Memory B cell (primary cell): ENCODE measurements around the gene LRRFIP1.
"Not testable (repeated sequence)": the region's sequence is repeated elsewhere in the genome, so short reads cannot be mapped to it uniquely, and the experiment has no call there.

Experiments used
- ATAC-seq: fragments of 150-1000 bp; cut with Tn5 transposase; 2 replicates; pipeline ENCODE4 v1.10.0; 2021; ENCODE audit warnings: low read depth, mild to moderate bottlenecking, moderate library complexity
- DNase-seq, 2 donors: peaks; one replicate each; pipeline ENCODE4 v3.0.0; 2022; ENCODE audit warnings: low spot score in 2 of 2
- H3K27ac Mint-ChIP-seq: one replicate; pipeline ENCODE4 v1.8.0; 2022; ENCODE audit warnings: mild to moderate bottlenecking, moderate library complexity, mixed read lengths
- H3K27me3 Mint-ChIP-seq: one replicate; pipeline ENCODE4 v1.8.0; 2022; ENCODE audit warnings: mixed read lengths
- H3K36me3 Mint-ChIP-seq: one replicate; pipeline ENCODE4 v1.8.0; 2022; ENCODE audit warnings: mild to moderate bottlenecking, mixed read lengths
- H3K4me1 Mint-ChIP-seq: one replicate; pipeline ENCODE4 v1.8.0; 2022; ENCODE audit warnings: mixed read lengths
- H3K4me3 Mint-ChIP-seq: one replicate; pipeline ENCODE4 v1.8.0; 2022; ENCODE audit warnings: mild to moderate bottlenecking, moderate library complexity, mixed read lengths
- H3K9me3 Mint-ChIP-seq: one replicate; pipeline ENCODE4 v1.8.0; 2022; ENCODE audit warnings: mixed read lengths

Gene LRRFIP1

DNA sequence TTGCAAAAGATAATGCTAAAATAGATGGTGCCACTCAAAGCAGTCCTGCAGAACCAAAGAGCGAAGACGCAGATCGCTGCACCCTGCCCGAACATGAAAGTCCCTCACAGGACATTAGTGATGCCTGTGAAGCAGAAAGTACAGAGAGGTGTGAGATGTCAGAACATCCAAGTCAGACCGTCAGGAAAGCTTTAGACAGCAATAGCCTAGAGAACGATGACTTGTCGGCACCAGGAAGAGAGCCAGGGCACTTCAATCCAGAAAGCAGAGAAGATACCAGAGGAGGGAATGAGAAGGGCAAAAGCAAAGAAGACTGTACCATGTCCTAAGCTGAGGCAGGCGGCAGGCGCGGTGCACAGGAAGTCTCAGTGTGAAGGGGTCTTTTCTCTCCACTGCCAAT lies 136.4 kb downstream of the LRRFIP1 start:
- DNase-seq (no peak), ATAC-seq (no peak)
- no peak overlapping the region for H3K4me3 Mint-ChIP-seq
- H3K9me3 Mint-ChIP-seq, result no peaks in the 10 kb centered on the region
- no peak overlapping the region for H3K27ac Mint-ChIP-seq
- H3K36me3 Mint-ChIP-seq, result peaks cover 28% of the 10 kb centered on the region
- peaks cover 3% of the 10 kb centered on the region for H3K4me1 Mint-ChIP-seq
- H3K27me3 Mint-ChIP-seq, result no peaks in the 10 kb centered on the region

DNA sequence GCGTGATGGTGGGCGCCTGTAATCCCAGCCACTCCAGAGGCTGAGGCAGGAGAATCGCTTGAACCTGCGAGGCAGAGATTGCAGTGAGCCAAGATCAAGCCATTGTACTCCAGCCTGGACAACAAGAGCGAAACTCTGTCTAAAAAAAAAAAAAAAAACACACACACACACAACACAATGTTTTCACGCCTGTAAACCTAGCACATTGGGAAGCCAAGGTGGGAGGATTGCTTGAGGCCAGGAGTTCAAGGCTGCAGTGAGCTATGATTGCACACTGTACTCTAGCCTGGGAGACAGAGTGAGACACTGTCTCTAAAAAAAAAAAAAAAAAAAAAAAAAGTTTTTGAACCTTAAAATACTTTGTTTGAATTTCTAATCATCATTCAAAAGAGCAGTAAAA lies 137.7 kb downstream of the LRRFIP1 start:
- not testable (repeated sequence) for ATAC-seq

DNA sequence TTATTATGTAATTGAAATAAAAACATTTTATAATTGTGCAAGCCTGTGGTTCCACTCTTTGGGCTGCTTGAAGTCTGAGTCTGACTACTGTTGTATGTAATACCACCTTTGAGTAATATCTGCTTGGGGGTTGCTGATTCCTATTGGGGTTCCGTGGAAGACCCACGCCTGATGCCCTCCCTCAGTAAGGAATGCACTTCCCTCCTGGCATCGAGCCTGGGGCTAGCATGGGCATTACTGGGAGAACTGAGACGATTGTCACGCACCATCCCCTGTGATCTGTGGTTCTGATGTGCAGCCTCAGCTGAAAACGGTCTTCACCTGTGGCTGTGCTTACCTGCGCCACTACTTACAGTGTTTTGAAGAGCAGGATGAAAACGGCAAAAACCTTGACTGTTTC lies 138.5 kb downstream of the LRRFIP1 start:
- Mint-ChIP-seq H3K4me3 (no peak overlapping the region), H3K27me3 (no peaks in the 10 kb centered on the region), H3K9me3 (no peaks in the 10 kb centered on the region), H3K27ac (no peak overlapping the region), H3K36me3 (peaks cover 28% of the 10 kb centered on the region), H3K4me1 (peaks cover 3% of the 10 kb centered on the region)
- ATAC-seq, result no peak
- no peak for DNase-seq

More for the DNA sequence above, 137.7 kb downstream of the LRRFIP1 start:
- H3K27ac Mint-ChIP-seq, H3K9me3 Mint-ChIP-seq, H3K4me1 Mint-ChIP-seq, DNase-seq, H3K27me3 Mint-ChIP-seq, H3K4me3 Mint-ChIP-seq: not testable (repeated sequence)
- peaks cover 27% of the 10 kb centered on the region for H3K36me3 Mint-ChIP-seq

DNA sequence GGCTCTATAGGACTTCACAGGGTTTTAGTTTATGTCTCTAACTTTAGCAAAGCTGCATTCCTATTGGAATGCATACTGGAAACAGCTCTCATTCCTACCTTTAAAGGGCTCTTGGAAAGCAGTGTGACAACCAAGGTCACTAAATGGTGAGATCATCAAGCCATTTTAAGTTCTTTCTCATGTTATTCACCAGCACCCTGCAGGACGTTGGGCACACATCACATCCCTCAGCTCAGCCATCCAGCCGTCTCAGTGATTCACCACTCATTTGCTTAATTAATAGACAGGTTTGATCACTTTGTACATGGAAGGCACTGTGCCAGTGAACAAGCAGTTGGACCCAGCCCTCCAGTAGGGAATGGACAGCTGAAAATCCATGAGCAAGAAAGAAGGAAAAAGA lies 139.0 kb downstream of the LRRFIP1 start:
- H3K36me3 Mint-ChIP-seq, result peaks cover 29% of the 10 kb centered on the region
- no peaks in the 10 kb centered on the region for H3K9me3 Mint-ChIP-seq
- H3K4me1 Mint-ChIP-seq, result peaks cover 3% of the 10 kb centered on the region
- H3K27ac Mint-ChIP-seq, result no peak overlapping the region
- ATAC-seq (no peak), DNase-seq (no peak)
- H3K27me3 Mint-ChIP-seq, result no peaks in the 10 kb centered on the region
- no peak overlapping the region for H3K4me3 Mint-ChIP-seq

DNA sequence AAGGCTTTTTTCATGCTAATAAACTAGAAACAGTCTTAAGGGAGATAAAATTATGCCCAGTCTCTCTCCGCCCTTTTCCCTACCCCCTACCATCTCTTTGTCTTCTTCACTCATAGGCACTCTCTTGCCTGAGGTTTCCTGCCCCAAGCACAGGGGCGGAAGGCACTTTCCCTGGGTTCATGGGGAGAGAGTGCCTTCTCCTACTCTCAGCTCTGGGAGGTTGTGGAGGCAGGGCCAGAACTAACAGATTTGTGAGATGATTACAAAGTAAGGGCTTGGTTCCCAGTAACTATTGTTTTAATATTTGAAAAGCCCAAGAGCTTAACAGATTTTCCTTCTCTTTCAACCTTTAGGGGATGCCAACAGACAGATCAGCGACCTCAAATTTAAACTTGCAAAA lies 145.1 kb downstream of the LRRFIP1 start:
- Mint-ChIP-seq H3K27me3 (no peaks in the 10 kb centered on the region), H3K9me3 (no peaks in the 10 kb centered on the region), H3K4me3 (no peak overlapping the region), H3K36me3 (peaks cover 36% of the 10 kb centered on the region), H3K27ac (no peak overlapping the region), H3K4me1 (no peaks in the 10 kb centered on the region)
- no peak for ATAC-seq
- no peak for DNase-seq

DNA sequence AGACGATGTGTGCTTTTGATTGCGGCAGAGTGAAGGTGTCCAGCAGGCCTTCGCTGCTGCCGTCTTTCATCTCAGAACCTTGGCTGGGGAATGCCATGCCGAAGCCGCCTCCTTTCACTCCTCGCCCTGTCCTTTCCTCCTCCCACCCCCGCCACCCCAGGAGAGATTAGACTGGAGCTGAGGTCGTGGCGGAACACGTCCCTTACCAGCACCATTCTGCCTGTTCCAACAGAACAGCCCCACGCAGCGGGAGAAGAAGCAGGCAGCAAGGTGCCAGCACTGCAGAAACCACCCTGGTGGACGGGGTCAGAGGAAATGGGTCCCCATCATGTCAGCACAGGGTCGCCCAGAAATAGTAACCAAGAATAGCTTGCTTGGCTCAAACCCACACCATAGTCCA lies 146.4 kb downstream of the LRRFIP1 start:
- ATAC-seq (no peak), DNase-seq (no peak)
- no peaks in the 10 kb centered on the region for H3K4me1 Mint-ChIP-seq
- H3K27me3 Mint-ChIP-seq, result no peaks in the 10 kb centered on the region
- H3K9me3 Mint-ChIP-seq, result no peaks in the 10 kb centered on the region
- no peak overlapping the region for H3K4me3 Mint-ChIP-seq
- H3K36me3 Mint-ChIP-seq, result peaks cover 42% of the 10 kb centered on the region
- H3K27ac Mint-ChIP-seq, result no peak overlapping the region

DNA sequence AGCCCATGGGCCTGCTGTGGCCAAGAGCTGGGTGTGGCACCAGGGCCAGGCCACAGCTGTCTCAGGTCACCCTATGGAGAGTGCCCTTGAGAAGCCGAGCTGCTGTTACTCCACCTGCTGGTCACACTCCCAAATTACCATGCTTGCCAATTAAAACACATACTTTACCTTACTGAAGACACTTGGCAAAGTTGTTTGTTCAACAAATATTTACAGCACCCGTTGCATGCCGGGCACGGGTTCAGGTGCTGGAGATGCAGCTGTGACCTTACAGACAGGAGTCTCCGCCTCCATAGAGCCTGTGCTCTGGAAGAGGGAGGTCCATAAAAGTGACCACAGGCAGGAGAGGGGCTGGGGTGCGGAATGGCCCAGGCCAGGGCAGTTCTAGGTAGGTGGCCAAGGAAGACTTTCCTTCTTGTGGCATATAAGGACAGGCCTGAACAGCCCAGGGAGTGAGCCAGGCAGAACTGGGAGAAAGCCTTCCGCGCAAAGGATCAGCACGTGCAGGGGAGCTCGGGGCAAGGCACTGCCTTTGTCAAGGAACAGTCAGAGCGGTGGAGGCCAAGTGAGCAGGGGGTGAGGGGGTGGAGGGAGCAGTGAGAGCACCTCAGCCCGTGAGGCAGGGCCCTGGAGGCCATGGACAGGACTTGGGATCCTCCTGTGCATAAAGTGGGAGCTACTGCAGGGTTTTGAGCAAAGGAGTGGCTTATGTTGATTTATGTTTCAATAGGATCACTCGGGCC lies 147.6 kb downstream of the LRRFIP1 start:
- ATAC-seq (peak; percentile 53), DNase-seq (peak; percentile 32 to 35)
- H3K27ac Mint-ChIP-seq, result no peak overlapping the region
- H3K4me1 Mint-ChIP-seq, result no peaks in the 10 kb centered on the region
- H3K4me3 Mint-ChIP-seq, result no peak overlapping the region
- no peaks in the 10 kb centered on the region for H3K9me3 Mint-ChIP-seq
- no peaks in the 10 kb centered on the region for H3K27me3 Mint-ChIP-seq
- peaks cover 47% of the 10 kb centered on the region for H3K36me3 Mint-ChIP-seq

DNA sequence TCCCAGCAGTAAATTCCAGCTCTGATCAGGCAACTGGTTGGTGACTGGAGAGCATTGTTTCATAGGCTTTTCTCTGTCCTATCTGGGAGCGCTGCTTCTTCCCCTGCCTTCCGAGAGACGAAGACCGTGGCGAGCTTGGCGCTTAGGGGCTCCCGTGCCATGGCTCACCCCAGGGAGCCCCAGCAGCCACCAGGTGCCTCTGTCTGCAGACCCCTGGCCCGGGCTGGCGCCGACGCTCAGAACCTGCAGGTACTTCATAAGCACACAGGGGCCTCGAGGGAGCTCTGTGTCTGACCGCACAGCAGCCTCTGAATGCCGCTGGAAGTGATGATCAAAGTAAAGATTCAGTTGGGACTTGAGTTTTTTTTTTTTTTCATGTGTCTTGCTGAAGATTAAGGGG lies 152.1 kb downstream of the LRRFIP1 start:
- no peaks in the 10 kb centered on the region for H3K4me1 Mint-ChIP-seq
- peaks cover 4% of the 10 kb centered on the region for H3K9me3 Mint-ChIP-seq
- no peaks in the 10 kb centered on the region for H3K27me3 Mint-ChIP-seq
- no peak overlapping the region for H3K4me3 Mint-ChIP-seq
- H3K27ac Mint-ChIP-seq, result no peak overlapping the region
- DNase-seq (no peak), ATAC-seq (no peak)
- H3K36me3 Mint-ChIP-seq, result peaks cover 62% of the 10 kb centered on the region

DNA sequence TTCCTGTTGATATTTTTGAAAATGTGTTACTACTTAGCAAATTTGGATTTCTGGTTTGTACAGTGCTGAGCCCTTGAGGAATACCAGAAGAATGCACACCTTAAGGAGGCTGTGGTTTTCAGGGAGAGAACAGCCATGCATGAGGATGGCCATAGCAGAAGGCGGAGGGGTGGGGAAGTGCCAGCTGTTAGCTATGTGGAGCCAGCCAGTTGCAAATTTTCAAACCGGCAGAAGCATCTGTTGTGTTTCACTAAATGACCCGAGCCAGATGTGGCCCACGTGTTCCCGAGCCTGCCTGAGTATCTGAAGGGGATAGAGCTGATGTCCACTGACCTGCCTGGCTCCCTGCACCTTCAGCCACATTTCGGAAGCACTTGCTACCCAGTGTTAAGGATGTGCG lies 154.8 kb downstream of the LRRFIP1 start:
- H3K27me3 Mint-ChIP-seq, result no peaks in the 10 kb centered on the region
- no peak for ATAC-seq
- peaks cover 59% of the 10 kb centered on the region for H3K36me3 Mint-ChIP-seq
- H3K4me3 Mint-ChIP-seq, result no peak overlapping the region
- DNase-seq, result no peak
- H3K9me3 Mint-ChIP-seq, result peaks cover 10% of the 10 kb centered on the region
- no peak overlapping the region for H3K27ac Mint-ChIP-seq
- H3K4me1 Mint-ChIP-seq, result no peaks in the 10 kb centered on the region

DNA sequence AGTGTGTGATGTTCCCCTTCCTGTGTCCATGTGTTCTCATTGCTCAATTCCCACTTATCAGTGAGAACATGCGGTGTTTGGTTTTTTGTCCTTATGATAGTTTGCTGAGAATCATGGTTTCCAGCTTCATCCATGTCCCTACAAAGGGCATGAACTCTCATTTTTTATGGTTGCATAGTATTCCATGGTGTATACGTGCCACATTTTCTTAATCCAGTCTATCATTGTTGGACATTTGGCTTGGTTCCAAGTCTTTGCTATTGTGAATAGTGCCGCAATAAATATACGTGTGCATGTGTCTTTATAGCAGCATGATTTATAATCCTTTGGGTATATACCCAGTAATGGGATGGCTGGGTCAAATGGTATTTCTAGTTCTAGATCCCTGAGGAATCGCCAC lies 156.3 kb downstream of the LRRFIP1 start:
- H3K27ac Mint-ChIP-seq, result not testable (repeated sequence)
- H3K36me3 Mint-ChIP-seq, result peaks cover 50% of the 10 kb centered on the region

DNA sequence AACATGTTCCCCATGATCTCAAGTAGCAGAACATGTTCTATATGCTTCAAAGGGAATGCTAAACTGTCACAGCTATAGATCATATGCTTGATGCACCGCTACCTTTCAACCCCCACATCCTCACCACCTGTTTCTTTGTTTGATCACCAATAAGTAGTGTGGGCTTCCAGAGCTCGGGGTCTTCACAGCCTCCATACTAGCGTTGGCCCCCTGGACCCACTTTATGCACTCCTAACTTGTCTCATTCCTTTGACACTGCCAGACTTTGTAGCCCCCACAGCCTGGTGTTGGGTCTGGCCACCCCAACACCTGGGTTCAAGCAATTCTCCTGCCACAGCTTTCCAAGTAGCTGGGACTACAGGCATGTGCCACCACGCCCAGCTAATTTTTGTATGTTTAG lies 159.5 kb downstream of the LRRFIP1 start:
- Mint-ChIP-seq H3K4me1 (no peaks in the 10 kb centered on the region), H3K27me3 (no peaks in the 10 kb centered on the region), H3K27ac (no peak overlapping the region), H3K9me3 (peaks cover 10% of the 10 kb centered on the region), H3K4me3 (no peak overlapping the region), H3K36me3 (peaks cover 26% of the 10 kb centered on the region)
- ATAC-seq, result no peak
- DNase-seq, result no peak

More for the DNA sequence above, 156.3 kb downstream of the LRRFIP1 start:
- not testable (repeated sequence) for H3K4me3 Mint-ChIP-seq, H3K4me1 Mint-ChIP-seq, H3K27me3 Mint-ChIP-seq, DNase-seq, ATAC-seq, H3K9me3 Mint-ChIP-seq

DNA sequence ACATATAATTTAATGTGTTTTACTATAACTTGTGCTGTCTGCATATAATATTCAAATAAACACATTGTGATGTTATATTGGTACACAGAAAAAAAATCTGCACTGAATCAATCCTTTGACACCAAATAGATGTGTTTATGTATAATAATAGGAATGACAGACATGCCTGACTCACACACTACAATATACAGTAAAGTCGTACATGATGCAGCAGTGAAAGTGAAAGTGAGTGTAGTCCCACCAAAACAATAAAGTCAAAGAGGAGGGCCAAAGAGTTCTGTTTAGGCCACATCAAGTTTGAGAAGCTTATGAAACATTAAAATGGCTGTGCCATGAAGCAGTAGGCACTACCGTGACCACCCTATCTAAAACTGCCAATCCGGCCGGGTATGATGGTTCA lies 163.0 kb downstream of the LRRFIP1 start:
- peaks cover 5% of the 10 kb centered on the region for H3K9me3 Mint-ChIP-seq
- H3K36me3 Mint-ChIP-seq, result peaks cover 13% of the 10 kb centered on the region
- H3K4me1 Mint-ChIP-seq, result no peaks in the 10 kb centered on the region
- no peaks in the 10 kb centered on the region for H3K27me3 Mint-ChIP-seq
- ATAC-seq (no peak), DNase-seq (no peak)
- no peak overlapping the region for H3K4me3 Mint-ChIP-seq
- no peak overlapping the region for H3K27ac Mint-ChIP-seq

DNA sequence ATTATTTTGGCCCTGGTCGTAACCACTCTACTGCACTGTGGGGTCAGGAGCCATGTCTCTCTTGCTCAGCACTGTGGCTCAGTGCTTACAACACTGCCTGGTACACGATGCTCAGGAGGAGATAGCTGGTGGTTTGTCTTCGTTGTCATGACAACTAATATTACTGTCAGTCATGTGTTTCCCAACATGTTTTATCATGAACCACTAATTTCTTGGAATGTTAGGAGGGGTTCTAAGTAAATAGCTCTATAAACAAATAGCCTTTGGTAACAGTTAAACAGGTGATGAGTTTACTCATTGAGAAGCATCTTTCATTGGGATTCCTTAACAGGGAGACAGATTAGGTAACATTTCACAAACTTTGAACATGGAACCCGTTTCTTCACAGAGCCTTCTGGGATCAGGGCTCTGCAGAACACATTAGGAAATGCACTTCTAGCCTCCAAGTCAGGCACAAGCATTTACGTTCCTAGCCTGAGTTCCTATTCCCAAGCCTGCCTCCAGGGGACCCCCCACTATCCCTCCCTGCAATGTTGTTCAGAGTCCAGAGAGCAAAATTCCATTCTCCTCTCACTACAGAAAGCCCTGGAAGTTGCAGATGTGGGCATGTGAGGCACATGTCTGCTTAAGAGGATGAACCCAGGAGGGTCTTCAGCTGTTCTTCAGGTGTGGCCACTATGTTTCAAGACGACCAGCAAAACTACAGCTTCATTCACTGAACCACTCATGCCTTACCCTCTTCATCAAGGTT lies 164.8 kb downstream of the LRRFIP1 start:
- Mint-ChIP-seq H3K27me3 (no peaks in the 10 kb centered on the region), H3K27ac (no peak overlapping the region), H3K4me3 (no peak overlapping the region), H3K4me1 (no peaks in the 10 kb centered on the region), H3K9me3 (no peaks in the 10 kb centered on the region), H3K36me3 (peaks cover 5% of the 10 kb centered on the region)
- DNase-seq (no peak), ATAC-seq (no peak)

DNA sequence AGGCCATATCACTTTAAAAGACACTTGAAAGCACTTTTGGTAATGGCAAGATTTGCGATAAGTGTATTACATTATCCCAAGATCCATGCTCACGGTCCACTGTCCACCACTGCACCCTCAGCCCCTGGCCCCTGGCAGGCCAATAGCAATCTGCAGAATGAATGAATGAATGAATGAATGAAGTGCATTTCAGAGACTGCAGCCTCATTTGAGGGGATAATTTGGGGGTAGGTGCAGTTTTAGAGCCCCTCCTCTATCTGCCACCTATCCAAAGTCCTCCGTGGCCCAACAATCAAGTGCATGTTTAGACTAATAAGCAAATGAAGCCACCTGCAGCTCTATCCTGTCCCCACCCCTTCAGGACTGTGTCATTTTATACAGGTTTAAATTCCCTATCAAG lies 169.9 kb downstream of the LRRFIP1 start:
- Mint-ChIP-seq H3K9me3 (peaks cover 4% of the 10 kb centered on the region), H3K4me1 (no peaks in the 10 kb centered on the region), H3K27me3 (no peaks in the 10 kb centered on the region), H3K36me3 (peaks cover 4% of the 10 kb centered on the region), H3K27ac (no peak overlapping the region), H3K4me3 (no peak overlapping the region)
- ATAC-seq, result no peak
- DNase-seq, result no peak
